Keratinocyte (primary cell): Measurements from ENCODE around the gene B3GNT8. TPM values are rescaled to one million over a fixed set of nuclear protein-coding genes. Genes with fewer than 3 reads are reported as not detected.

Experiments
- DNase-seq: peaks from one replicate; pipeline ENCODE4 v3.0.0-alpha.2; 2011; ENCODE audit warnings: low read depth, missing footprints, low spot score
- FAIRE-seq: peaks from 2 replicates; lab custom pipeline; 2011; peaks lifted over from hg19 to GRCh38; lab: Jason Lieb, UNC
- H2AFZ ChIP-seq: 2 replicates; pipeline ENCODE4 v1.6.0; 2012; ENCODE audit warnings: low read length, control low read depth, inconsistent platforms; ENCODE audit not compliant: control insufficient read depth
- H3K27ac ChIP-seq: 2 replicates; pipeline ENCODE4 v1.5.1; 2011; ENCODE audit warnings: low read length; ENCODE audit not compliant: control insufficient read depth, insufficient read depth
- H3K27me3 ChIP-seq: 3 replicates; pipeline ENCODE4 v1.6.0; 2011; ENCODE audit warnings: low read length; ENCODE audit not compliant: control insufficient read depth, insufficient read depth; ENCODE audit errors: extremely low read depth
- H3K36me3 ChIP-seq, 2 experiments: 2 replicates in 1 of 2; 3 replicates in 1 of 2; pipeline ENCODE4 v1.5.1; 2011; ENCODE audit warnings: low read length in 2 of 2, mild to moderate bottlenecking in 1 of 2; ENCODE audit not compliant: control insufficient read depth in 2 of 2, insufficient read depth in 2 of 2; ENCODE audit errors: extremely low read depth in 1 of 2
- H3K4me1 ChIP-seq: 3 replicates; pipeline ENCODE4 v1.5.1; 2011; ENCODE audit warnings: low read length; ENCODE audit not compliant: control insufficient read depth, insufficient read depth; ENCODE audit errors: extremely low read depth
- H3K4me2 ChIP-seq: 3 replicates; pipeline ENCODE4 v1.6.0; 2011; ENCODE audit warnings: low read depth, low read length; ENCODE audit not compliant: control insufficient read depth, insufficient read depth; ENCODE audit errors: extremely low read depth
- H3K4me3 ChIP-seq, 3 experiments: fragments of 200-600 bp in 1 of 3; sonication (generic) in 1 of 3; 2 replicates in 2 of 3; 3 replicates in 1 of 3; pipeline ENCODE4 v1.5.1; 2011 to 2016; ENCODE audit warnings: low read length in 3 of 3, mild to moderate bottlenecking in 3 of 3, control low read depth in 2 of 3, inconsistent platforms in 1 of 3, low read depth in 1 of 3, mixed read lengths in 1 of 3, mixed run types in 1 of 3, moderate library complexity in 1 of 3; ENCODE audit not compliant: control insufficient read depth in 2 of 3, insufficient read depth in 2 of 3; ENCODE audit errors: extremely low read depth in 1 of 3
- H3K79me2 ChIP-seq: 2 replicates; pipeline ENCODE4 v1.6.0; 2012; ENCODE audit warnings: low read length; ENCODE audit not compliant: control insufficient read depth, insufficient read depth
- H3K9ac ChIP-seq: 3 replicates; pipeline ENCODE4 v1.6.0; 2011; ENCODE audit warnings: low read length; ENCODE audit not compliant: control insufficient read depth, insufficient read depth; ENCODE audit errors: extremely low read depth
- H3K9me1 ChIP-seq: 3 replicates; pipeline ENCODE4 v1.6.0; 2011; ENCODE audit warnings: low read length; ENCODE audit not compliant: control insufficient read depth, insufficient read depth; ENCODE audit errors: extremely low read depth
- H3K9me3 ChIP-seq: 2 replicates; pipeline ENCODE4 v1.5.1; 2012; ENCODE audit warnings: low read depth, low read length; ENCODE audit not compliant: control insufficient read depth
- H4K20me1 ChIP-seq: 3 replicates; pipeline ENCODE4 v1.6.0; 2011; ENCODE audit warnings: low read length; ENCODE audit not compliant: control insufficient read depth, insufficient read depth; ENCODE audit errors: extremely low read depth
- CTCF ChIP-seq, 3 experiments: IDR thresholded peaks in 1 of 3; conservative IDR thresholded peaks in 1 of 3; optimal IDR thresholded peaks in 1 of 3; 2 replicates in 2 of 3; 3 replicates in 1 of 3; pipeline versions ENCODE3 to v1.5.1; 2011; ENCODE audit warnings: low read length in 3 of 3, mild to moderate bottlenecking in 3 of 3, moderate library complexity in 2 of 3, control low read depth in 1 of 3, inconsistent platforms in 1 of 3; ENCODE audit not compliant: insufficient read depth in 2 of 3; ENCODE audit errors: extremely low read depth in 1 of 3
- EZH2 ChIP-seq: IDR thresholded peaks from one replicate; pipeline ENCODE4 v1.6.1; 2012; ENCODE audit warnings: inconsistent platforms, mild to moderate bottlenecking, low read length, moderate library complexity
- dilution Hi-C: fragments of 300-500 bp; cut with MboI; formaldehyde crosslinking; loops from one replicate; pipeline ENCODE4 v1.7.0; 2020; ENCODE audit warnings: low sequenced_read_pairs; ENCODE audit not compliant: extremely low pct_ligation_motif_present
- polyA plus RNA-seq, 5 experiments: library from polyadenylated mRNA; depleted of rRNA in 3 of 5; stranded (reverse) in 3 of 5; stranded (forward) in 1 of 5; unstranded in 1 of 5; fragments of >200 nt; gene quantifications; 1 replicate in 1 of 5; 2 replicates in 3 of 5; 3 replicates in 1 of 5; pipeline versions ENCODE4 v1.2.1 to v1.2.3, GENCODE V29; 2011 to 2012; ENCODE audit warnings: missing spikeins in 2 of 5, low read depth in 1 of 5, low replicate concordance in 1 of 5

Gene B3GNT8
- polyA plus RNA-seq, 1 donor (not counting 4 experiments of a cell fraction or from before 2014, with no cell fraction given): 0.97 TPM

- Histone ChIP-seq H3K9ac (no peak overlapping the region), H3K27ac (no peak overlapping the region), H3K4me3 (no peak overlapping the region), H4K20me1 (no peaks in the 10 kb centered on the region), H3K4me1 (peaks cover 22% of the 10 kb centered on the region), H3K4me2 (no peak overlapping the region), H2AFZ (no peak overlapping the region), H3K79me2 (no peaks in the 10 kb centered on the region), H3K9me3 (no peaks in the 10 kb centered on the region), H3K9me1 (no peaks in the 10 kb centered on the region), H3K36me3 (peaks cover 0 to 4% of the 10 kb centered on the region in 2 experiments), H3K27me3 (no peaks in the 10 kb centered on the region)
- DNase-seq (no peak), FAIRE-seq (no peak)
- peak in 1 of 3 experiments; percentile 7 for TF ChIP-seq CTCF (optimal IDR thresholded peaks at IDR 0.05 in 1 of 3, IDR thresholded peaks at IDR 0.05 in 1 of 3, conservative IDR thresholded peaks at IDR 0.05 in 1 of 3; ENCODE audit: extremely low read depth in 1 of 3, insufficient read depth in 2 of 3, low read length in 3 of 3)
- no peak for TF ChIP-seq EZH2
- dilution Hi-C loops: no loop called here
Observed at GRCh38 chr19:41377977-41378709, 49.0 kb downstream of the B3GNT8 start.

DNA sequence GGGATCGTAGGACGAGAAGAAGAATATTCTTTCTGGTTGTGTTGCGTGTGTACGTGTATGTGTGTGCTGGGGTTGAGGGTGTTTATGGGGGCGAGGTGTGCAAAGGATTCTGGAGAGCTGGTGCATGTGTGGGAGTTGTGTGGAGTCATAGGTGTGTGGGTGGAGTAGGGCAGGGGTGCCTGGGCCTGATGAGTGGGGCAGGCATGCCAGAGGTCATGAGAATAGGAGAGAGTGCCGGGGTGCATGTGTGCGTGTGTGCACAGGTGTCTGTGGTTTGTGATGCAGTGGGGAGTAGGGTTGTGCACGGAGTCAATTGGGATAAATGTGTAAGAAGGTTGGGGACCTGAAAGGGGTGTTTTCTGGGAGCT is 50.2 kb downstream of the B3GNT8 start:
- H3K4me2 ChIP-seq: peak overlapping the region; percentile 98
- no peaks in the 10 kb centered on the region for H3K27me3 ChIP-seq
- H3K9me1 ChIP-seq: no peaks in the 10 kb centered on the region
- H3K4me1 ChIP-seq: peaks cover 22% of the 10 kb centered on the region
- dilution Hi-C loops: no loop called here
- FAIRE-seq (peak; percentile 59), DNase-seq (no peak)
- no peaks in the 10 kb centered on the region for H4K20me1 ChIP-seq
- H3K27ac ChIP-seq: peak overlapping the region; percentile 70
- peaks cover 0 to 2% of the 10 kb centered on the region in 2 experiments for H3K36me3 ChIP-seq
- no peaks in the 10 kb centered on the region for H3K79me2 ChIP-seq
- H3K9ac ChIP-seq: peak overlapping the region; percentile 79
- H3K4me3 ChIP-seq: peak overlapping the region; percentile 55 to 78 (median 73)
- peak overlapping the region; percentile 89 for H2AFZ ChIP-seq
- H3K9me3 ChIP-seq: no peaks in the 10 kb centered on the region
- no peak for TF ChIP-seq EZH2
- no peak for TF ChIP-seq CTCF (optimal IDR thresholded peaks at IDR 0.05 in 1 of 3, IDR thresholded peaks at IDR 0.05 in 1 of 3, conservative IDR thresholded peaks at IDR 0.05 in 1 of 3; ENCODE audit: extremely low read depth in 1 of 3, insufficient read depth in 2 of 3, low read length in 3 of 3)
